PC-9 (cell line): Measurements from ENCODE around the gene RTEL1.

Experiments used
- CTCF ChIP-seq: fragments of 200-600 bp; sonication (generic); conservative IDR thresholded peaks from 2 replicates; pipeline ENCODE4 v1.6.1; 2017; ENCODE audit warnings: mixed run types, antibody characterized with exemption, mild to moderate bottlenecking, moderate library complexity
- EZH2 ChIP-seq: fragments of 200-600 bp; sonication (generic); IDR thresholded peaks from 2 replicates; pipeline ENCODE4 v1.8.0; 2017; ENCODE audit warnings: antibody characterized with exemption, low read depth

DNA sequence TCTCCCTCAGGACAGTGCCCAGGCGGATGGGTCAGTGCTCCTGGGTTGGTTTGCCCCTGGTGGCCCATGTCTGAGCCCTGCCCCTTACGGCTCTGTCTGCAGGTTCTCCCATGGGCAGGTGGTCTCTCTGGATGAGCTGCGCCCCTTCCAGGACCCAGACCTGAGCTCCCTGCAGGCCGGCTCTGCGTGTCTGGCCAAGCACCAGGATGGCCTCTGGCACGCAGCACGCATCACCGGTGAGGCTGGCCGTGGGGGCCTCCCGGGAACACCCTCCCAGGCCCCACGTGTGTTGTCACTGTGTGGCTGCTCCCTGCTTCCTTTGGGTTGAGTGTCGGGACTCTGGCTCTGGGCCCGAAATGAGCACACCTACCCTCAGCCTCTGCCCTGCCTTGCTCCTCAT is 75.0 kb downstream of the RTEL1 start:
- TF ChIP-seq EZH2: no peak
- TF ChIP-seq CTCF: no peak
